Measurements from ENCODE around the gene DNMBP.
"Not testable (repeated sequence)": the region's sequence is repeated elsewhere in the genome, so short reads cannot be mapped to it uniquely, and the experiment has no call there.

DNMBP gene

GRCh38 chr10:99912041-99912440 lies 97.7 kb downstream of the DNMBP start:
- DNase-seq, result no peak

GRCh38 chr10:99908512-99908911 lies 101.2 kb downstream of the DNMBP start:
- DNase-seq, result no peak

GRCh38 chr10:99906470-99906869 lies 103.3 kb downstream of the DNMBP start:
- no peak for DNase-seq

GRCh38 chr10:99905971-99906370 lies 103.8 kb downstream of the DNMBP start:
- DNase-seq, result no peak

GRCh38 chr10:99895867-99896266 lies 113.9 kb downstream of the DNMBP start:
- DNase-seq, result no peak

- DNase-seq, result not testable (repeated sequence)
Measured at GRCh38 chr10:99895066-99895465, 114.7 kb downstream of the DNMBP start.

GRCh38 chr10:99894613-99895012 lies 115.1 kb downstream of the DNMBP start:
- no peak for DNase-seq

- DNase-seq, result no peak
Measured at GRCh38 chr10:99888622-99889021, 121.1 kb downstream of the DNMBP start.

GRCh38 chr10:99883523-99883922 lies 126.2 kb downstream of the DNMBP start:
- DNase-seq, result no peak

- DNase-seq, result no peak
Measured at GRCh38 chr10:99881371-99881770, 128.4 kb downstream of the DNMBP start.

- no peak for DNase-seq
Measured at GRCh38 chr10:99880080-99880835, 129.5 kb downstream of the DNMBP start.

- DNase-seq, result no peak
Measured at GRCh38 chr10:99875473-99875872, 134.3 kb downstream of the DNMBP start.

- DNase-seq, result no peak
Measured at GRCh38 chr10:99874341-99875085, 135.2 kb downstream of the DNMBP start.

- no peak for DNase-seq
Measured at GRCh38 chr10:99873846-99874245, 135.9 kb downstream of the DNMBP start.

GRCh38 chr10:99872367-99873162 lies 137.2 kb downstream of the DNMBP start:
- no peak for DNase-seq

GRCh38 chr10:99870123-99870730 lies 139.5 kb downstream of the DNMBP start:
- DNase-seq, result peak; percentile 80

GRCh38 chr10:99869581-99870122 lies 140.1 kb downstream of the DNMBP start:
- DNase-seq, result peak; percentile 13

- DNase-seq, result not testable (repeated sequence)
Measured at GRCh38 chr10:99867250-99867649, 142.5 kb downstream of the DNMBP start.

GRCh38 chr10:99863535-99864240 lies 146.1 kb downstream of the DNMBP start:
- DNase-seq, result not testable (repeated sequence)

GRCh38 chr10:99860466-99860865 lies 149.3 kb downstream of the DNMBP start:
- no peak for DNase-seq

GRCh38 chr10:99859585-99859984 lies 150.2 kb downstream of the DNMBP start:
- DNase-seq, result peak; percentile 16

GRCh38 chr10:99858849-99859248 lies 150.9 kb downstream of the DNMBP start:
- no peak for DNase-seq

Data from hematopoietic multipotent progenitor cell treated with erythropoietin and hydrocortisone succinate and interleukin-3 and kit ligand, for 6 days (in vitro differentiated cells).